Stimulated activated memory B cell treated with anti-CD40 and anti-IgM and Interleukin-4, amounts not matched to agents 10 μg/mL and 1 μg/mL and 100 μg/mL, for 72 hours (primary cell): ENCODE data around the gene DUOX2.

Experiments used
- ATAC-seq: fragments of 150-1000 bp; cut with Tn5 transposase; 2 replicates; pipeline ENCODE4 v1.10.0; 2021
- H3K27ac Mint-ChIP-seq: one replicate; pipeline ENCODE4 v1.8.0; 2022; ENCODE audit warnings: mild to moderate bottlenecking, mixed read lengths
- H3K27me3 Mint-ChIP-seq: one replicate; pipeline ENCODE4 v1.8.0; 2022; ENCODE audit warnings: mixed read lengths
- H3K36me3 Mint-ChIP-seq: one replicate; pipeline ENCODE4 v1.8.0; 2022; ENCODE audit warnings: mixed read lengths
- H3K4me1 Mint-ChIP-seq: one replicate; pipeline ENCODE4 v1.8.0; 2022; ENCODE audit warnings: mixed read lengths
- H3K4me3 Mint-ChIP-seq: one replicate; pipeline ENCODE4 v1.8.0; 2022; ENCODE audit warnings: mild to moderate bottlenecking, moderate library complexity, mixed read lengths
- H3K9me3 Mint-ChIP-seq: one replicate; pipeline ENCODE4 v1.8.0; 2022; ENCODE audit warnings: mixed read lengths

The DUOX2 gene

GRCh38 chr15:45102226-45102625 lies 11.7 kb downstream of the DUOX2 start:
- no peak overlapping the region for H3K27ac Mint-ChIP-seq
- no peaks in the 10 kb centered on the region for H3K9me3 Mint-ChIP-seq
- H3K4me1 Mint-ChIP-seq: no peaks in the 10 kb centered on the region
- no peaks in the 10 kb centered on the region for H3K36me3 Mint-ChIP-seq
- H3K4me3 Mint-ChIP-seq: no peak overlapping the region
- H3K27me3 Mint-ChIP-seq: peaks cover 41% of the 10 kb centered on the region
- no peak for ATAC-seq

DNA sequence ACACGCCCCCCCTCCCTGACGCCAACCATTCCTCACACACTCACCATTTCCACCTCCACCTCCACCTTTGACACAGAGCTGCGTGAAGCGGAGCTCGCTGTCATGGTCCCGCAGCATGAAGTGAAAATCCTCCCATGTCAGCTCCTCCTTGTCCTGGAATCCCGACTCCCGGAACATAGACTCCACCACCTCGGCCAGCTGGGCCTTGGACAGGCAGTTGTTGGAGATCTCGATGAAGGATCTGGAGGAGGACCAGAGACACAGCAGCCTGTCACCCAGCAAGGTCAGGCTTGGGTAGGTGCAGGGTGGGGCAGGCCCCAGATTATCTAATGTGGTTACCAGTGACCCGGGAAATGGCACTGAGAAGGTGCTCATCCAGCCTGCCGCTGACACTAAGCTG lies 12.2 kb downstream of the DUOX2 start:
- ATAC-seq: no peak
- peaks cover 37% of the 10 kb centered on the region for H3K27me3 Mint-ChIP-seq

DNA sequence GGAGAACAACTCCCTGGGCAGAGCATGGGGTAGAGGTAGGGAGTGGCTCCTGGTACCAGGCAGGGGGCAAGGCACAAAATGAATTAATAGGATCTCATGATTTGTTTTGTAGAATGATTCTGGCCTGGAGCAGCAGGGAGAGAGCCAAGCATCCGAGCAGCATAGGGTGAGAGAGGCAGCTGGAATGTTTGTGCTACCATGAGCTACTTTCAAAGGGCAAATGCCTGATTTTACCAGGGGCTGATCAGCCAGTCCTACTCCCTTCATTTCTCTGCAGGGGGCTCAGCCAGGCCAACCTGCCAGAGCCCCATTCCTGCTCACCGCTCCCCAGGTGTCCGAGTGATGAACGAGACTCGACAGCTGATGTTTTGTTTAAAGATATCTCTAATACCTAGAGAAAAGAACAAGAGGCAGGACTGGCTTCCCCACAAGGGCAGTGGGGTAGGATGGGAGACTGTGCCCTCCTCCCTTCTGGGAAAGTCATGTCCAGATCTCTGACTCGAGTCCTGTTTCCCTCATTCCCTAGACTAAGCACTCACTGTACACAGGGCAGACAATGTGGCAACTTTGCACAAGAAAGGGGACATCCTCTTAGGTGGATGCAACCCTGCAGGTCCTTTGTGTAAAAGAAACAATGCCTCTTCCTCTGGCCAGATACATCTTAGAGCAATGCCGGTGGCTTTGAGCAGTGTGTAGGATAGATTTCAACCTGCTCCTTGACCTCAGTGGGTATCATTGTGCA lies 12.9 kb downstream of the DUOX2 start:
- no peaks in the 10 kb centered on the region for H3K36me3 Mint-ChIP-seq
- H3K4me1 Mint-ChIP-seq: no peaks in the 10 kb centered on the region
- H3K9me3 Mint-ChIP-seq: no peaks in the 10 kb centered on the region
- no peak for ATAC-seq
- H3K27ac Mint-ChIP-seq: no peak overlapping the region
- peaks cover 30% of the 10 kb centered on the region for H3K27me3 Mint-ChIP-seq
- no peak overlapping the region for H3K4me3 Mint-ChIP-seq

More for the DNA sequence above, 12.2 kb downstream of the DUOX2 start:
- no peaks in the 10 kb centered on the region for H3K4me1 Mint-ChIP-seq
- H3K4me3 Mint-ChIP-seq: no peak overlapping the region
- no peak overlapping the region for H3K27ac Mint-ChIP-seq
- no peaks in the 10 kb centered on the region for H3K36me3 Mint-ChIP-seq
- no peaks in the 10 kb centered on the region for H3K9me3 Mint-ChIP-seq

GRCh38 chr15:45099549-45100165 lies 14.3 kb downstream of the DUOX2 start:
- no peaks in the 10 kb centered on the region for H3K36me3 Mint-ChIP-seq
- H3K27ac Mint-ChIP-seq: no peak overlapping the region
- H3K27me3 Mint-ChIP-seq: peaks cover 25% of the 10 kb centered on the region
- H3K9me3 Mint-ChIP-seq: no peaks in the 10 kb centered on the region
- H3K4me3 Mint-ChIP-seq: no peak overlapping the region
- ATAC-seq: no peak
- no peaks in the 10 kb centered on the region for H3K4me1 Mint-ChIP-seq

DNA sequence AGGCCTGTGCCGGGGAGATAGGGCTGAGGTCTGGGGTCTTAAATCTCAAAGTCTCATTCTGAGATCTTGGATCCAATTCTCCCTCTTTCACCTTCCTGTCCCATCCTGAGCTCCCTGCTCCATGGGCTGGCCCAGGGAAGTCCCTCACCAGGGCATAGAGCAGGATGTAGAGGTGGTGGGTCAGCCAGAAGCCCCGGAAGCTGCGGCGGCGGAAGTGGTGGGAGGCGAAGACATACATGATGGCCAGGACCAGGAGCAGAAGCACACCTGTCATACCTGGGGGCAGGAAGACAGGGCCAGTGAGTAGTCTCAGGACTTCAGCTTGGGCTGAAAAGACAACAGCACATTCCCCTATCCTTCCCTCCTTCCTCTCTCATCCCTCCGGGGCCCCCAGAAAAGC lies 16.5 kb downstream of the DUOX2 start:
- Mint-ChIP-seq H3K4me3 (no peak overlapping the region), H3K9me3 (peaks cover 3% of the 10 kb centered on the region), H3K4me1 (no peaks in the 10 kb centered on the region), H3K36me3 (no peaks in the 10 kb centered on the region), H3K27me3 (peaks cover 36% of the 10 kb centered on the region), H3K27ac (no peak overlapping the region)
- no peak for ATAC-seq

DNA sequence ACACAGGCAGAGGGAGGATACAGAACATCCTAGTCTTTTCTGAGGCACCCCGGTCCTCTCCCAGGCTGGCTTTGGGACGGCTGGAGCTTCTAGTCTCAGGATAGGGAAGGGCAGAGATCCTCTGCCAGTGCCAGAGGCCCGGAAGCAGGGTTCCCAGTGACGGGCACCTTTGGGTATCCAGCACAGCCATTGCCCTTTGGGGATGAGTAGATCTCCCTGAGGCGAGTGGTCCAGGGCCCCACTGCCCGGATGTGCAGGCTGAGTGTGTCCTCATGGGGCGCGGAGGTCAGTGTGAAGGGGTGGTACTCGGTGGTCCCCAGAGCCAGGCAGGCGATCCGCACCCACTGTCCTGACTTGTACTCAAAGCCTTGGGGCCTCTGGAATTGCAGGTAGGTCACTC lies 18.3 kb downstream of the DUOX2 start:
- peaks cover 41% of the 10 kb centered on the region for H3K27me3 Mint-ChIP-seq
- H3K4me1 Mint-ChIP-seq: no peaks in the 10 kb centered on the region
- peaks cover 3% of the 10 kb centered on the region for H3K9me3 Mint-ChIP-seq
- H3K36me3 Mint-ChIP-seq: no peaks in the 10 kb centered on the region
- no peak overlapping the region for H3K4me3 Mint-ChIP-seq
- H3K27ac Mint-ChIP-seq: no peak overlapping the region
- no peak for ATAC-seq

GRCh38 chr15:45094358-45094730 lies 19.6 kb downstream of the DUOX2 start:
- Mint-ChIP-seq H3K27ac (no peak overlapping the region), H3K36me3 (no peaks in the 10 kb centered on the region), H3K9me3 (peaks cover 3% of the 10 kb centered on the region), H3K4me1 (no peaks in the 10 kb centered on the region), H3K27me3 (peaks cover 36% of the 10 kb centered on the region), H3K4me3 (no peak overlapping the region)
- ATAC-seq: peak; percentile 26

DNA sequence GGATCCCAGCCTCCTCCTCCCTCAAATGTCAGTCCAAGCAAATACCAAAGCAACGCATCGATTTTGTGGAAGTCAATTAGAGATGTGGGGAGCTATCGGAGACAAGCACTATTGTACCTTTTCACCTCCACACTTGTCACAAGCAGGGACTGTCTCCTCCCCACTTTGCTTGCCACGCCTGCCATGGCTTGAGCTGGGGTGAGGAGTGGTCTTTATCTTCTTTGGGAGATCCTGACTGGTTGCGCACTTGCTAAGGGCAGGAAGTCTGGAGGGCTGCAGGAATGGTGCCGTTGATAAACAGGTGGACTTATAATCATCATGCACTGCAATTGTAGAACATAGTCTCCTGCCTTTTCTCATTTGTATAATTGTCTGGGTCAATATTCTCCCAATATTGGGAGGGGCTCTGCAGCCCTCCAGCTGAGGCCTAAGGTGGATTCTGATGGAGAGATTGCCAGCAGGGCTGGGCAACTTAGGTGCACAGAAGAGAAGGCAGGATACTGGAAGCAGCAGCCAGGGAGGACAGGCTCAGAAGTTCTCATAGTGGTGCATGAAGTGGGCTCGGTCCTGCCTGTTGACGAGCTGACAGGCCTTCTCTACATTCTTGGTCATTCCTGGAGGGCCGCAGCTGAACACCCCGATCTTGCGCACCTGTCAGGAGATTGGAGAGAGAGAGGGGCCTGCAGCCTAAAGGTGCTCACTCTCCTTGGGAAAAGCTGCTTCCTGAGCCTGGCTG lies 20.2 kb downstream of the DUOX2 start:
- no peak for ATAC-seq
- Mint-ChIP-seq H3K27ac (no peak overlapping the region), H3K27me3 (peaks cover 33% of the 10 kb centered on the region), H3K4me3 (no peak overlapping the region), H3K9me3 (peaks cover 3% of the 10 kb centered on the region), H3K36me3 (no peaks in the 10 kb centered on the region), H3K4me1 (no peaks in the 10 kb centered on the region)

- no peak overlapping the region for H3K27ac Mint-ChIP-seq
- no peak overlapping the region for H3K4me3 Mint-ChIP-seq
- H3K36me3 Mint-ChIP-seq: no peaks in the 10 kb centered on the region
- peaks cover 3% of the 10 kb centered on the region for H3K9me3 Mint-ChIP-seq
- no peak for ATAC-seq
- peaks cover 33% of the 10 kb centered on the region for H3K27me3 Mint-ChIP-seq
- no peaks in the 10 kb centered on the region for H3K4me1 Mint-ChIP-seq
Measured at GRCh38 chr15:45093013-45093412, 21.0 kb downstream of the DUOX2 start.

GRCh38 chr15:45091576-45091975 lies 22.4 kb downstream of the DUOX2 start:
- no peak for ATAC-seq
- Mint-ChIP-seq H3K27ac (no peak overlapping the region), H3K4me3 (no peak overlapping the region), H3K36me3 (no peaks in the 10 kb centered on the region), H3K4me1 (no peaks in the 10 kb centered on the region), H3K9me3 (peaks cover 3% of the 10 kb centered on the region), H3K27me3 (peaks cover 41% of the 10 kb centered on the region)

GRCh38 chr15:45091161-45091560 lies 22.8 kb downstream of the DUOX2 start:
- no peaks in the 10 kb centered on the region for H3K4me1 Mint-ChIP-seq
- H3K9me3 Mint-ChIP-seq: peaks cover 3% of the 10 kb centered on the region
- ATAC-seq: no peak
- H3K27ac Mint-ChIP-seq: no peak overlapping the region
- H3K36me3 Mint-ChIP-seq: no peaks in the 10 kb centered on the region
- no peak overlapping the region for H3K4me3 Mint-ChIP-seq
- H3K27me3 Mint-ChIP-seq: peaks cover 41% of the 10 kb centered on the region

GRCh38 chr15:45089712-45090373 lies 24.1 kb downstream of the DUOX2 start:
- no peaks in the 10 kb centered on the region for H3K4me1 Mint-ChIP-seq
- H3K9me3 Mint-ChIP-seq: peaks cover 3% of the 10 kb centered on the region
- H3K27ac Mint-ChIP-seq: no peak overlapping the region
- H3K4me3 Mint-ChIP-seq: no peak overlapping the region
- no peak for ATAC-seq
- H3K36me3 Mint-ChIP-seq: no peaks in the 10 kb centered on the region
- peaks cover 41% of the 10 kb centered on the region for H3K27me3 Mint-ChIP-seq

- Mint-ChIP-seq H3K36me3 (no peaks in the 10 kb centered on the region), H3K27me3 (peaks cover 42% of the 10 kb centered on the region), H3K4me1 (no peaks in the 10 kb centered on the region), H3K9me3 (peaks cover 3% of the 10 kb centered on the region), H3K27ac (no peak overlapping the region), H3K4me3 (no peak overlapping the region)
- ATAC-seq: no peak
Measured at GRCh38 chr15:45088801-45089711, 24.9 kb downstream of the DUOX2 start.

GRCh38 chr15:45087513-45087912 lies 26.5 kb downstream of the DUOX2 start:
- no peak overlapping the region for H3K4me3 Mint-ChIP-seq
- no peaks in the 10 kb centered on the region for H3K9me3 Mint-ChIP-seq
- H3K36me3 Mint-ChIP-seq: no peaks in the 10 kb centered on the region
- H3K27me3 Mint-ChIP-seq: peaks cover 41% of the 10 kb centered on the region
- no peak overlapping the region for H3K27ac Mint-ChIP-seq
- no peaks in the 10 kb centered on the region for H3K4me1 Mint-ChIP-seq
- ATAC-seq: no peak
